Transverse colon (tissue), 3 donors: ENCODE measurements around the gene RBM27.

ENCODE experiments used
- POLR2A ChIP-seq: fragments of 450-650 bp; IDR thresholded peaks from one replicate; pipeline ENCODE4 v1.6.1; 2016; ENCODE audit warnings: antibody characterized with exemption, mild to moderate bottlenecking, moderate library complexity
- TF ChIP-seq, protein P1 (sequence below), 5 experiments: fragments of 200-600 bp in 3 of 5; fragments of 450-650 bp in 2 of 5; sonication (generic) in 3 of 5; IDR thresholded peaks; 1 replicate in 2 of 5; 2 replicates in 3 of 5; pipeline ENCODE4 v1.5.1; 2016 to 2017; ENCODE audit warnings: antibody characterized with exemption in 5 of 5, inconsistent platforms in 3 of 5, mild to moderate bottlenecking in 2 of 5, moderate library complexity in 1 of 5

DNA sequence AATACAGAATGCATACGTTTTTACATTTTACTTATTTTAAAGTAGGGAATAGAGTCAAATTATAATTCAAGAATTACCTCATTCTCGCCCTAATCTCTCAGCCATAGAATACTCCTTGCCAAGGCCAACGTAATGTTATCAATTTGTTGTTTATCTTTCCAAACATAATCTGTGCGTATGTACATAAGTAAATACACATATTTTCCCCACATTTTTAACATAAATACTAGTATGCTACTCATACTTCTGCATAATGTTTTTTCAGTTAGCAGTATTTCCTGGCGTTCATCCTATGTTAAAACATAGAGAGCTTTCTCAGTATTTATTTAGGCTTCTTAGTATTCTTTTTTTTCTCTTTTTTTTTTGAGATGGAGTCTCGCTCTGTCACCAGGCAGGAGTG, 28.8 kb downstream of the RBM27 start:
- TF ChIP-seq POLR2A = no peak
- TF ChIP-seq, protein P1, sequence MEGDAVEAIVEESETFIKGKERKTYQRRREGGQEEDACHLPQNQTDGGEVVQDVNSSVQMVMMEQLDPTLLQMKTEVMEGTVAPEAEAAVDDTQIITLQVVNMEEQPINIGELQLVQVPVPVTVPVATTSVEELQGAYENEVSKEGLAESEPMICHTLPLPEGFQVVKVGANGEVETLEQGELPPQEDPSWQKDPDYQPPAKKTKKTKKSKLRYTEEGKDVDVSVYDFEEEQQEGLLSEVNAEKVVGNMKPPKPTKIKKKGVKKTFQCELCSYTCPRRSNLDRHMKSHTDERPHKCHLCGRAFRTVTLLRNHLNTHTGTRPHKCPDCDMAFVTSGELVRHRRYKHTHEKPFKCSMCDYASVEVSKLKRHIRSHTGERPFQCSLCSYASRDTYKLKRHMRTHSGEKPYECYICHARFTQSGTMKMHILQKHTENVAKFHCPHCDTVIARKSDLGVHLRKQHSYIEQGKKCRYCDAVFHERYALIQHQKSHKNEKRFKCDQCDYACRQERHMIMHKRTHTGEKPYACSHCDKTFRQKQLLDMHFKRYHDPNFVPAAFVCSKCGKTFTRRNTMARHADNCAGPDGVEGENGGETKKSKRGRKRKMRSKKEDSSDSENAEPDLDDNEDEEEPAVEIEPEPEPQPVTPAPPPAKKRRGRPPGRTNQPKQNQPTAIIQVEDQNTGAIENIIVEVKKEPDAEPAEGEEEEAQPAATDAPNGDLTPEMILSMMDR (IDR thresholded peaks at IDR 0.05) = no peak
